ENCODE measurements around the gene UBA3. TPM values are rescaled to one million over a fixed set of nuclear protein-coding genes. Genes with fewer than 3 reads are reported as not detected.

Gene UBA3
- total RNA-seq, 1 experiment from 2014 or later, result 67.2 TPM

- Histone ChIP-seq H4K91ac (ENCODE audit: insufficient read length, low read depth, low read length) (no peak overlapping the region), H3K18ac (ENCODE audit: insufficient read length, low read depth, low read length) (no peak overlapping the region), H3K27me3 (ENCODE audit: insufficient read depth, low read length) (no peaks in the 10 kb centered on the region), H3T11ph (ENCODE audit: low read length) (no peak overlapping the region), H3K14ac (ENCODE audit: insufficient read depth, low read length) (no peak overlapping the region), H4K5ac (ENCODE audit: insufficient read length, low read depth, low read length) (no peak overlapping the region), H2AK5ac (ENCODE audit: insufficient read length, low read length) (no peak overlapping the region), H2BK120ac (ENCODE audit: low read depth, low read length, poor library complexity, severe bottlenecking) (no peak overlapping the region), H4K20me1 (ENCODE audit: control insufficient read depth, insufficient read depth, insufficient read length) (no peaks in the 10 kb centered on the region), H3K27ac (ENCODE audit: insufficient read length, low read depth, low read length) (no peak overlapping the region), H3K4me1 (ENCODE audit: insufficient read depth, low read length) (peaks cover 6% of the 10 kb centered on the region; the same call in 1 of the 2 replicates), H3K79me2 (ENCODE audit: insufficient read depth, low read length) (peaks cover 5% of the 10 kb centered on the region; the same call in 1 of the 2 replicates), H3K79me1 (ENCODE audit: insufficient read depth, low read depth, low read length, poor library complexity, severe bottlenecking) (peaks cover 6% of the 10 kb centered on the region), H3K9me3 (ENCODE audit: control insufficient read depth, low read depth, low read length) (no peaks in the 10 kb centered on the region), H2AFZ (ENCODE audit: low read length) (no peak overlapping the region), H3K4ac (ENCODE audit: low read depth, low read length) (no peak overlapping the region), H2BK20ac (ENCODE audit: low read depth, low read length, poor library complexity, severe bottlenecking) (no peak overlapping the region), H3K4me2 (ENCODE audit: insufficient read depth, insufficient read length, low read length) (no peak overlapping the region), H4K8ac (replicated peaks; ENCODE audit: insufficient read length, low read depth, low read length) (no peak overlapping the region), H3K56ac (ENCODE audit: insufficient read length, low read depth, low read length) (no peak overlapping the region), H3K23ac (ENCODE audit: insufficient read length, low read depth, low read length) (no peak overlapping the region), H2BK5ac (ENCODE audit: insufficient read length, low read length) (no peak overlapping the region), H3K23me2 (ENCODE audit: insufficient read length, low read depth, low read length, poor library complexity, severe bottlenecking) (peaks cover 10% of the 10 kb centered on the region), H2BK12ac (ENCODE audit: insufficient read length, low read depth, low read length) (no peak overlapping the region), H2BK15ac (ENCODE audit: low read depth, low read length) (no peak overlapping the region), H3K9ac (ENCODE audit: extremely low read depth, insufficient read length, low read length) (no peak overlapping the region)
- Mint-ChIP-seq H3K27me3 (ENCODE audit: low read depth) (no peaks in the 10 kb centered on the region; the same call in 1 of the 2 replicates), H3K4me3 (peak overlapping the region in 1 of 2 experiments; percentile 47; a peak in 2 of 5 replicates), H3K36me3 (ENCODE audit: insufficient read depth in 1 of 3, low read depth in 3 of 3) (peaks cover 1 to 10% (median 3%) of the 10 kb centered on the region in 3 experiments; a peak in 6 of 7 replicates), H3K9me3 (no peaks in the 10 kb centered on the region), H3K4me1 (peaks cover 35 to 37% of the 10 kb centered on the region in 2 experiments), H3K27ac (no peak overlapping the region)
- DNase-seq, result peak; percentile 36
- no peak for TF ChIP-seq CTCF (conservative IDR thresholded peaks at IDR 0.05)
- WGBS (ENCODE audit: extremely low coverage, insufficient read length, low lambda C conversion rate), result no CpG with 5 or more reads among the region's 5 CpGs
Measured at GRCh38 chr3:69081583-69082262, 1.6 kb upstream of the UBA3 start.
